Gastrocnemius medialis (tissue), 4 donors: ENCODE results near the gene MS4A3. TPM values are rescaled to one million over a fixed set of nuclear protein-coding genes. Genes with fewer than 3 reads are reported as not detected.
"Not testable (repeated sequence)": the region's sequence is repeated elsewhere in the genome, so short reads cannot be mapped to it uniquely, and the experiment has no call there.

Experiments
- ATAC-seq, 2 donors: fragments of 150-250 bp; one replicate each; pipeline ENCODE4 v1.9.1; 2016
- DNase-seq, 2 donors: peaks; one replicate each; pipeline ENCODE4 v3.0.0-alpha.2; 2019
- H3K27ac ChIP-seq, 4 donors: fragments of 200-600 bp; sonication (generic); 1 replicate in 1 of 4; 2 replicates in 3 of 4; pipeline ENCODE4 v1.5.1; 2016 to 2018; ENCODE audit warnings: mild to moderate bottlenecking in 2 of 4, moderate library complexity in 1 of 4
- H3K27me3 ChIP-seq, 3 donors: fragments of 200-600 bp; sonication (generic) in 2 of 3; 1 replicate in 1 of 3; 2 replicates in 2 of 3; pipeline versions ENCODE4 v1.5.1 to v1.6.0; 2016 to 2019; ENCODE audit warnings: mild to moderate bottlenecking in 1 of 3, moderate library complexity in 1 of 3
- H3K36me3 ChIP-seq, 2 donors: fragments of 200-600 bp; sonication (generic) in 1 of 2; one replicate each; pipeline ENCODE4 v1.5.1; 2017 to 2018
- H3K4me1 ChIP-seq, 2 donors: fragments of 200-600 bp; sonication (generic) in 1 of 2; one replicate each; pipeline ENCODE4 v1.5.1; 2016 to 2017; ENCODE audit warnings: mild to moderate bottlenecking in 2 of 2
- H3K4me3 ChIP-seq, 4 donors: fragments of 200-600 bp; sonication (generic) in 3 of 4; 1 replicate in 1 of 4; 2 replicates in 3 of 4; pipeline ENCODE4 v1.5.1; 2016 to 2019; ENCODE audit warnings: mild to moderate bottlenecking in 2 of 4
- H3K9me3 ChIP-seq, 3 donors: fragments of 200-600 bp; sonication (generic) in 2 of 3; 1 replicate in 1 of 3; 2 replicates in 2 of 3; pipeline ENCODE4 v1.5.1; 2016 to 2019
- POLR2A ChIP-seq, 2 donors: fragments of 450-650 bp; IDR thresholded peaks; one replicate each; pipeline ENCODE4 v1.6.1; 2017; ENCODE audit warnings: antibody characterized with exemption in 2 of 2, mild to moderate bottlenecking in 2 of 2, moderate library complexity in 2 of 2
- in situ Hi-C, 4 donors: fragments of 200-750 bp; cut with MboI; loops; one replicate each; pipeline versions ENCODE4 v1.15.0 to v1.8.0; 2017; ENCODE audit warnings: low sequenced_read_pairs in 4 of 4
- intact Hi-C: fragments of 100-400 bp; cut with DNase I; formaldehyde crosslinking; loops from one replicate; pipeline ENCODE4 v1.15.1; 2023; ENCODE audit warnings: low total_unique reads
- total RNA-seq, 4 donors: library from RNA; depleted of rRNA; stranded (reverse); fragments of >200 nt; gene quantifications; one replicate each; pipeline versions ENCODE4 v1.1.0 to v1.2.3, GENCODE V29; 2016
- TF ChIP-seq, protein P1 (sequence below), 5 experiments: fragments of 450-650 bp in 3 of 5; fragments of 200-600 bp in 2 of 5; sonication (generic) in 2 of 5; IDR thresholded peaks in 4 of 5; conservative IDR thresholded peaks in 1 of 5; 1 replicate in 4 of 5; 2 replicates in 1 of 5; pipeline ENCODE4 v1.5.1; 2016 to 2019; ENCODE audit warnings: antibody characterized with exemption in 5 of 5, mild to moderate bottlenecking in 3 of 5, moderate library complexity in 3 of 5

MS4A3 gene, protein sequence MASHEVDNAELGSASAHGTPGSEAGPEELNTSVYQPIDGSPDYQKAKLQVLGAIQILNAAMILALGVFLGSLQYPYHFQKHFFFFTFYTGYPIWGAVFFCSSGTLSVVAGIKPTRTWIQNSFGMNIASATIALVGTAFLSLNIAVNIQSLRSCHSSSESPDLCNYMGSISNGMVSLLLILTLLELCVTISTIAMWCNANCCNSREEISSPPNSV
- not detected for total RNA-seq

DNA sequence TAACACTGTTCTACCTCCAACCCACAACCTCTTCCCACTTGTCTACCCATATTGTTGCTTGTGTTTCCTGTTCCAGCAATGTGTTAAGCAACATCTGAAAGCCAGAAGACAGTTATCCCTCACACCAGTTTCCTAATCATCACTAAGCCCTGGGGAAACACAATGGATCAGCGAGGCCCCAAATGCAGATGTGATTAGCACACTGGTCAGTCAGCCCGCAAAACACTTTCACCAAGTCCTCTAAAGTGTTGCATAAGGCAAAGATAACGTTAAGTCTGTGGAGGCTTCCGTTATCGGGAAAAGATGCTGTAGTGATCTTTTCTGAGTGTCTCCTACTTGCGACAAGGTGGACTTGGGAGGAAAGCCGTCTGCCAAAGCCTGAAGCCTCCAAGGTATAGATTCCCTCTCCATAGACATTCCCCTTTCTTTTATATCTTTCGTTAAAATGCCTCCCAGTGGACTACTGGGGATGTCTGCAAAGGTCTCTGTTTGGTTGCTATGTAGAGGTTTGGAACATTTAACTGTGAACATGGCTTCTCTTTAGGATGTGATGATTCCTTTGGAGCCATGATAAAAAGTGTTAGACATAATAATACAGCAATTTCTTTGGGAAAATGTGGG is at the start of gene MS4A3:
Gene MS4A3 (plus strand): TSS at position 317 of the 621 bp plus-strand sequence. CDS start 4,496 bp downstream, outside the sequence.
- Histone ChIP-seq H3K27me3 (no peaks in the 10 kb centered on the region), H3K4me3 (no peak within 1 kb of the TSS), H3K36me3 (no peaks in the 10 kb centered on the region), H3K9me3 (no peaks in the 10 kb centered on the region), H3K27ac (no peak within 1 kb of the TSS), H3K4me1 (no peaks in the 10 kb centered on the region)
- no peak for TF ChIP-seq POLR2A (IDR thresholded peaks at IDR 0.05)
- no peak for DNase-seq
- intact Hi-C loops: no loop called here
- in situ Hi-C loops: no loop called here
- no peak for ATAC-seq

GRCh38 chr11:60016881-60017280 is 39.6 kb upstream of the MS4A3 start, which contains the start of gene OOSP4B:
Gene OOSP4B, plus strand, starts transcription at chr11:60017181.
- ATAC-seq: no peak
- no peak within 1 kb of the TSS for H3K27ac ChIP-seq
- no peak for TF ChIP-seq POLR2A (IDR thresholded peaks at IDR 0.05)
- TF ChIP-seq, protein P1, sequence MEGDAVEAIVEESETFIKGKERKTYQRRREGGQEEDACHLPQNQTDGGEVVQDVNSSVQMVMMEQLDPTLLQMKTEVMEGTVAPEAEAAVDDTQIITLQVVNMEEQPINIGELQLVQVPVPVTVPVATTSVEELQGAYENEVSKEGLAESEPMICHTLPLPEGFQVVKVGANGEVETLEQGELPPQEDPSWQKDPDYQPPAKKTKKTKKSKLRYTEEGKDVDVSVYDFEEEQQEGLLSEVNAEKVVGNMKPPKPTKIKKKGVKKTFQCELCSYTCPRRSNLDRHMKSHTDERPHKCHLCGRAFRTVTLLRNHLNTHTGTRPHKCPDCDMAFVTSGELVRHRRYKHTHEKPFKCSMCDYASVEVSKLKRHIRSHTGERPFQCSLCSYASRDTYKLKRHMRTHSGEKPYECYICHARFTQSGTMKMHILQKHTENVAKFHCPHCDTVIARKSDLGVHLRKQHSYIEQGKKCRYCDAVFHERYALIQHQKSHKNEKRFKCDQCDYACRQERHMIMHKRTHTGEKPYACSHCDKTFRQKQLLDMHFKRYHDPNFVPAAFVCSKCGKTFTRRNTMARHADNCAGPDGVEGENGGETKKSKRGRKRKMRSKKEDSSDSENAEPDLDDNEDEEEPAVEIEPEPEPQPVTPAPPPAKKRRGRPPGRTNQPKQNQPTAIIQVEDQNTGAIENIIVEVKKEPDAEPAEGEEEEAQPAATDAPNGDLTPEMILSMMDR (IDR thresholded peaks at IDR 0.05 in 4 of 5, conservative IDR thresholded peaks at IDR 0.05 in 1 of 5): no peak
- H3K27me3 ChIP-seq: no peaks in the 10 kb centered on the region
- in situ Hi-C loops: no loop called here
- intact Hi-C loops: no loop called here
- H3K36me3 ChIP-seq: no peaks in the 10 kb centered on the region
- no peaks in the 10 kb centered on the region for H3K9me3 ChIP-seq
- no peaks in the 10 kb centered on the region for H3K4me1 ChIP-seq
- DNase-seq: no peak
- no peak within 1 kb of the TSS for H3K4me3 ChIP-seq

DNA sequence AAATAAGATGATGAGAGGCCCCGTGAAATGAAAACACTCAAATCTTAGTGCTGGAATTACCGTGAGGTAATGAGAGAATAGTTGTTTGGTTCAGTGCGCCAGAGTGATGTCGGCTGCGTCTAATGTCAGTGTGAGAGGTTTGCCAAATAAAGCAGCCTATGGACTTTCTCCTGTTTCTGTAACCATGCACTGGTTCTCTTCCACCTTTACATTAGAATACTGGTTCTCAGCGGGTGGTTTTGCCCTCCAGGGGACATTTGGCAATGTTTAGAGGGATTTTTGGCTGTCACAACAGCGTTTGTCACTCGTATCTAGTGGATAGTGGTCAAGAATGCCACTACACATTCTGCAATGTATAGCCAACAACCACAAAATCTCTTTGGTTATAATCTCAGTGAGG is 38.4 kb upstream of the MS4A3 start:
- Histone ChIP-seq H3K27me3 (no peaks in the 10 kb centered on the region), H3K4me3 (no peak overlapping the region), H3K9me3 (no peaks in the 10 kb centered on the region), H3K36me3 (no peaks in the 10 kb centered on the region), H3K27ac (no peak overlapping the region), H3K4me1 (no peaks in the 10 kb centered on the region)
- no peak for TF ChIP-seq POLR2A (IDR thresholded peaks at IDR 0.05)
- TF ChIP-seq, protein P1 (IDR thresholded peaks at IDR 0.05 in 4 of 5, conservative IDR thresholded peaks at IDR 0.05 in 1 of 5): no peak
- ATAC-seq: no peak
- no peak for DNase-seq
- intact Hi-C loops (no loop called here), in situ Hi-C loops (no loop called here)

GRCh38 chr11:60020376-60020775 is 36.1 kb upstream of the MS4A3 start:
- H3K9me3 ChIP-seq, H3K4me1 ChIP-seq, H3K36me3 ChIP-seq, intact Hi-C loops, H3K27ac ChIP-seq, ATAC-seq, DNase-seq, H3K4me3 ChIP-seq, in situ Hi-C loops, H3K27me3 ChIP-seq: not testable (repeated sequence)

GRCh38 chr11:60029015-60029632 is 27.3 kb upstream of the MS4A3 start:
- in situ Hi-C loops: no loop called here
- intact Hi-C loops: no loop called here
- TF ChIP-seq, protein P1 (IDR thresholded peaks at IDR 0.05 in 4 of 5, conservative IDR thresholded peaks at IDR 0.05 in 1 of 5): no peak
- no peak for TF ChIP-seq POLR2A (IDR thresholded peaks at IDR 0.05)
- H3K27me3 ChIP-seq: no peaks in the 10 kb centered on the region
- no peaks in the 10 kb centered on the region for H3K36me3 ChIP-seq
- DNase-seq: no peak
- no peaks in the 10 kb centered on the region for H3K9me3 ChIP-seq
- H3K4me1 ChIP-seq: no peaks in the 10 kb centered on the region
- ATAC-seq: no peak
- no peak overlapping the region for H3K27ac ChIP-seq
- no peak overlapping the region for H3K4me3 ChIP-seq
